DMS79 treated with DMSO at 0.1 percent for 48 hours (cell line): Measurements from ENCODE around the gene SRD5A1.

Experiments used
- DNase-seq: peaks from one replicate; lab custom pipeline; 2025; lab: John Stamatoyannopoulos, UW

The SRD5A1 gene

GRCh38 chr5:6713274-6714225 lies 80.3 kb downstream of the SRD5A1 start, which contains the start of gene TENT4A:
Gene TENT4A (plus strand): TSS chr5:6713432. CDS start chr5:6713984, 552 bp downstream.
- DNase-seq, result no peak

GRCh38 chr5:6714226-6715041 lies 81.2 kb downstream of the SRD5A1 start:
- DNase-seq, result no peak

- no peak for DNase-seq
These were observed 82.0 kb downstream of the SRD5A1 start for GRCh38 chr5:6715271-6715670.

GRCh38 chr5:6715758-6716628 lies 82.8 kb downstream of the SRD5A1 start:
- DNase-seq, result no peak

GRCh38 chr5:6716629-6717149 lies 83.4 kb downstream of the SRD5A1 start:
- DNase-seq, result no peak

GRCh38 chr5:6717247-6717646 lies 84.0 kb downstream of the SRD5A1 start:
- DNase-seq, result no peak

- DNase-seq, result peak; percentile 12
These were observed 84.4 kb downstream of the SRD5A1 start for GRCh38 chr5:6717687-6718086.

- no peak for DNase-seq
These were observed 85.0 kb downstream of the SRD5A1 start for GRCh38 chr5:6718161-6718681.

- no peak for DNase-seq
These were observed 85.5 kb downstream of the SRD5A1 start for GRCh38 chr5:6718718-6719117.

- no peak for DNase-seq
These were observed 86.2 kb downstream of the SRD5A1 start for GRCh38 chr5:6719417-6719816.

- DNase-seq, result no peak
These were observed 86.8 kb downstream of the SRD5A1 start for GRCh38 chr5:6719896-6720560.

- DNase-seq, result no peak
These were observed 87.3 kb downstream of the SRD5A1 start for GRCh38 chr5:6720561-6720921.

GRCh38 chr5:6721442-6721841 lies 88.2 kb downstream of the SRD5A1 start:
- no peak for DNase-seq

- no peak for DNase-seq
These were observed 88.8 kb downstream of the SRD5A1 start for GRCh38 chr5:6722015-6722414.

GRCh38 chr5:6723122-6723815 lies 90.0 kb downstream of the SRD5A1 start:
- DNase-seq, result no peak

- no peak for DNase-seq
These were observed 90.6 kb downstream of the SRD5A1 start for GRCh38 chr5:6723816-6724300.
